K562 (cell line): Measurements from ENCODE around the gene GRK3. TPM values are rescaled to one million over a fixed set of nuclear protein-coding genes. Genes with fewer than 3 reads are reported as not detected.

Source experiments
- BACH1 ChIP-seq: fragments of 200-800 bp; sonication (Bioruptor generic); IDR thresholded peaks from 2 replicates; pipeline ENCODE4 v1.6.1; 2016; ENCODE audit warnings: missing genetic modification characterization, missing compliant biosample characterization
- BCOR ChIP-seq: fragments of 450-650 bp; IDR thresholded peaks from 2 replicates; pipeline ENCODE4 v1.6.1; 2016
- ESRRB ChIP-seq: fragments of 250-450 bp; sonication (Bioruptor Pico); IDR thresholded peaks from 2 replicates; pipeline ENCODE4 v1.5.0; 2020; ENCODE audit warnings: mild to moderate bottlenecking, moderate library complexity, borderline replicate concordance
- HNRNPL ChIP-seq: fragments of 200-400 bp; formaldehyde crosslinking; IDR thresholded peaks from 2 replicates; pipeline ENCODE4 v1.6.1; 2017; ENCODE audit warnings: low read depth, mild to moderate bottlenecking, low read length
- JUND ChIP-seq, 2 experiments: IDR thresholded peaks; 2 replicates in 1 of 2; 3 replicates in 1 of 2; pipeline ENCODE4 v1.6.1; 2011; ENCODE audit warnings: borderline replicate concordance in 2 of 2, low read depth in 2 of 2, low read length in 2 of 2, improper control_type of control experiment in 1 of 2, missing biosample characterization in 1 of 2, missing genetic modification characterization in 1 of 2, missing genetic modification reagents in 1 of 2
- MBD2 ChIP-seq: sonication (generic); IDR thresholded peaks from 2 replicates; pipeline ENCODE4 v1.6.1; 2016; ENCODE audit warnings: low read depth, borderline replicate concordance
- NFXL1 ChIP-seq: fragments of 450-650 bp; formaldehyde crosslinking; IDR thresholded peaks from 2 replicates; pipeline ENCODE4 v1.4.0; 2021; ENCODE audit warnings: mild to moderate bottlenecking
- NR4A1 ChIP-seq, 2 experiments: fragments of 250-450 bp in 1 of 2; fragments of 450-650 bp in 1 of 2; sonication (Bioruptor Pico) in 1 of 2; IDR thresholded peaks; 2 replicates each; pipeline versions ENCODE4 v1.4.0 to v1.6.1; 2016 to 2020; ENCODE audit warnings: mild to moderate bottlenecking in 2 of 2, missing compliant biosample characterization in 1 of 2, missing genetic modification characterization in 1 of 2, moderate library complexity in 1 of 2
- PPARD ChIP-seq: fragments of 250-450 bp; sonication (Bioruptor Pico); IDR thresholded peaks from 2 replicates; pipeline ENCODE4 v1.8.0; 2022; ENCODE audit warnings: inconsistent platforms, mild to moderate bottlenecking, moderate library complexity
- PTRF ChIP-seq: fragments of 450-650 bp; IDR thresholded peaks from 2 replicates; pipeline ENCODE4 v1.6.1; 2016; ENCODE audit warnings: mild to moderate bottlenecking, missing genetic modification characterization, missing compliant biosample characterization
- RBFOX2 ChIP-seq: fragments of 200-400 bp; formaldehyde crosslinking; IDR thresholded peaks from 2 replicates; pipeline ENCODE4 v1.6.1; 2017; ENCODE audit warnings: low read depth, mild to moderate bottlenecking, low read length, moderate library complexity
- SAFB2 ChIP-seq: fragments of 200-400 bp; formaldehyde crosslinking; IDR thresholded peaks from 2 replicates; pipeline ENCODE4 v1.6.1; 2018; ENCODE audit warnings: borderline replicate concordance, low read length, low read depth, moderate library complexity; ENCODE audit not compliant: severe bottlenecking
- ZNF133 ChIP-seq: fragments of 250-450 bp; sonication (Bioruptor Pico); IDR thresholded peaks from 2 replicates; pipeline ENCODE4 v1.4.0; 2020; ENCODE audit warnings: mild to moderate bottlenecking
- polyA plus RNA-seq, 8 experiments: library from polyadenylated mRNA; depleted of rRNA in 4 of 8; stranded (reverse) in 5 of 8; unstranded in 3 of 8; fragments of >200 nt; fragmentation: Nextera tagmentation in 2 of 8; fragmentation: Illumina TruSeq in 1 of 8; extraction: Ambion mirVana in 2 of 8; extraction: Trizol in 1 of 8; gene quantifications; 2 replicates each; pipeline versions ENCODE4 v1.2.1 to v1.2.3, GENCODE V29; 2011 to 2014; ENCODE audit warnings: inconsistent platforms in 1 of 8, missing spikeins in 1 of 8
- total RNA-seq, 7 experiments: library from RNA; depleted of rRNA in 6 of 7; stranded (reverse); fragments of >200 nt in 6 of 7; fragmentation: Illumina TruSeq in 2 of 7; extraction: Trizol in 2 of 7; gene quantifications; 2 replicates each; pipeline versions ENCODE4 v1.2.1 to v1.2.3, GENCODE V29; 2011 to 2021; ENCODE audit warnings: low replicate concordance in 1 of 7
- TF ChIP-seq, protein P1 (sequence below): IDR thresholded peaks from 3 replicates; pipeline ENCODE4 v1.6.1; 2011; ENCODE audit warnings: borderline replicate concordance, mild to moderate bottlenecking; ENCODE audit not compliant: insufficient read length, insufficient read depth
- TF ChIP-seq, protein P2 (sequence below): fragments of 450-650 bp; formaldehyde crosslinking; IDR thresholded peaks from 2 replicates; pipeline ENCODE4 v1.4.0; 2020; ENCODE audit warnings: mild to moderate bottlenecking, moderate library complexity
- TF ChIP-seq, protein P3 (sequence below): fragments of 150-350 bp; IDR thresholded peaks from 2 replicates; pipeline ENCODE4 v1.6.1; 2014; ENCODE audit warnings: low read depth, mild to moderate bottlenecking, low read length, borderline replicate concordance
- TF ChIP-seq, protein P4 (sequence below): fragments of 450-650 bp; formaldehyde crosslinking; IDR thresholded peaks from 2 replicates; pipeline ENCODE4 v1.4.0; 2020; ENCODE audit warnings: mild to moderate bottlenecking, moderate library complexity

The GRK3 gene
- total and polyA plus RNA-seq, 9 of the 15 experiments (the other 6 are each of a cell fraction or from before 2014, with no cell fraction given): 1.4 to 7.6 (median 3.6) TPM

DNA sequence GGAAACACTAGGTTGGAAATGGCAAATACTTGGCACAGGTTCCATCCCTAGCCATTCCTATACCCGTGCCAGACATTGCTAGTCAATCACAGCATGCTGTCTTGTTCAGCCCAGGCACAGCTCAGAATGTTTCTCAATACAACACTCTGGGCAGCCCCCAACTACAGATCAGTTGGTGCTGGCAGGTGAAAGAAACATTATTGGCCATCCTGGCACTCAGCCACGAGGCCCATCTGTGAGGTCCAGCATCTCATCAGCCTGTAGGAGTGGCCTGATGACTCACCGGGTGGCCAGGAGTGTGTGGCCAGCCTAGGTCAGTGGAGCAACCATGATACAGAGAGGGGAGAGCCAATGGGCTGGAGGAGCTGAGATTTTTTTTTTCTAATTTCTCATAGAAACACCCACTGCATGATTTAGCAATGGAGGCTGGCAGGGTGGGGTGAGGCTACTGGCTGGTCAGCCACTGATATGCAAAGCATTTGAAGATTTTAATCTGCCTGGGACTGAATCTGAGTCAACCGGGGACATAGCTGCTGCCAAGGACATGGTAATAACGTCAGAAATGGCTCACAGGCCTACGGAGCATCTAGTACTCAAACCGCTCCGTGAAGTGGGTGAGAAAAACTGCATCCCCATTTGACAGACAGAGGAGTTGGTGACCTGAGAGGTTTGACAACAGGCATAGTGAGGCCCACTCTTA lies 182.9 kb downstream of the GRK3 start (continued):
- TF ChIP-seq, protein P1, sequence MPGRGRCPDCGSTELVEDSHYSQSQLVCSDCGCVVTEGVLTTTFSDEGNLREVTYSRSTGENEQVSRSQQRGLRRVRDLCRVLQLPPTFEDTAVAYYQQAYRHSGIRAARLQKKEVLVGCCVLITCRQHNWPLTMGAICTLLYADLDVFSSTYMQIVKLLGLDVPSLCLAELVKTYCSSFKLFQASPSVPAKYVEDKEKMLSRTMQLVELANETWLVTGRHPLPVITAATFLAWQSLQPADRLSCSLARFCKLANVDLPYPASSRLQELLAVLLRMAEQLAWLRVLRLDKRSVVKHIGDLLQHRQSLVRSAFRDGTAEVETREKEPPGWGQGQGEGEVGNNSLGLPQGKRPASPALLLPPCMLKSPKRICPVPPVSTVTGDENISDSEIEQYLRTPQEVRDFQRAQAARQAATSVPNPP: no peak
- TF ChIP-seq HNRNPL: no peak
- TF ChIP-seq, protein P2, sequence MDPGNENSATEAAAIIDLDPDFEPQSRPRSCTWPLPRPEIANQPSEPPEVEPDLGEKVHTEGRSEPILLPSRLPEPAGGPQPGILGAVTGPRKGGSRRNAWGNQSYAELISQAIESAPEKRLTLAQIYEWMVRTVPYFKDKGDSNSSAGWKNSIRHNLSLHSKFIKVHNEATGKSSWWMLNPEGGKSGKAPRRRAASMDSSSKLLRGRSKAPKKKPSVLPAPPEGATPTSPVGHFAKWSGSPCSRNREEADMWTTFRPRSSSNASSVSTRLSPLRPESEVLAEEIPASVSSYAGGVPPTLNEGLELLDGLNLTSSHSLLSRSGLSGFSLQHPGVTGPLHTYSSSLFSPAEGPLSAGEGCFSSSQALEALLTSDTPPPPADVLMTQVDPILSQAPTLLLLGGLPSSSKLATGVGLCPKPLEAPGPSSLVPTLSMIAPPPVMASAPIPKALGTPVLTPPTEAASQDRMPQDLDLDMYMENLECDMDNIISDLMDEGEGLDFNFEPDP: no peak
- TF ChIP-seq, protein P3, sequence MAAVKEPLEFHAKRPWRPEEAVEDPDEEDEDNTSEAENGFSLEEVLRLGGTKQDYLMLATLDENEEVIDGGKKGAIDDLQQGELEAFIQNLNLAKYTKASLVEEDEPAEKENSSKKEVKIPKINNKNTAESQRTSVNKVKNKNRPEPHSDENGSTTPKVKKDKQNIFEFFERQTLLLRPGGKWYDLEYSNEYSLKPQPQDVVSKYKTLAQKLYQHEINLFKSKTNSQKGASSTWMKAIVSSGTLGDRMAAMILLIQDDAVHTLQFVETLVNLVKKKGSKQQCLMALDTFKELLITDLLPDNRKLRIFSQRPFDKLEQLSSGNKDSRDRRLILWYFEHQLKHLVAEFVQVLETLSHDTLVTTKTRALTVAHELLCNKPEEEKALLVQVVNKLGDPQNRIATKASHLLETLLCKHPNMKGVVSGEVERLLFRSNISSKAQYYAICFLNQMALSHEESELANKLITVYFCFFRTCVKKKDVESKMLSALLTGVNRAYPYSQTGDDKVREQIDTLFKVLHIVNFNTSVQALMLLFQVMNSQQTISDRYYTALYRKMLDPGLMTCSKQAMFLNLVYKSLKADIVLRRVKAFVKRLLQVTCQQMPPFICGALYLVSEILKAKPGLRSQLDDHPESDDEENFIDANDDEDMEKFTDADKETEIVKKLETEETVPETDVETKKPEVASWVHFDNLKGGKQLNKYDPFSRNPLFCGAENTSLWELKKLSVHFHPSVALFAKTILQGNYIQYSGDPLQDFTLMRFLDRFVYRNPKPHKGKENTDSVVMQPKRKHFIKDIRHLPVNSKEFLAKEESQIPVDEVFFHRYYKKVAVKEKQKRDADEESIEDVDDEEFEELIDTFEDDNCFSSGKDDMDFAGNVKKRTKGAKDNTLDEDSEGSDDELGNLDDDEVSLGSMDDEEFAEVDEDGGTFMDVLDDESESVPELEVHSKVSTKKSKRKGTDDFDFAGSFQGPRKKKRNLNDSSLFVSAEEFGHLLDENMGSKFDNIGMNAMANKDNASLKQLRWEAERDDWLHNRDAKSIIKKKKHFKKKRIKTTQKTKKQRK: no peak
- peak; percentile 96 for TF ChIP-seq JUND (IDR thresholded peaks at IDR 0.05; ENCODE audit: borderline replicate concordance, low read depth, low read length)
- peak; percentile 94; the same call in 2 of the 3 replicates for TF ChIP-seq JUND (tag; IDR thresholded peaks at IDR 0.05; ENCODE audit: borderline replicate concordance, low read depth, low read length)
- no peak for TF ChIP-seq BACH1
- TF ChIP-seq BCOR: no peak
- no peak for TF ChIP-seq ESRRB (CRISPR knock-in tag)
- no peak for TF ChIP-seq NFXL1 (CRISPR knock-in tag)
- no peak for TF ChIP-seq ZNF133 (CRISPR knock-in tag)
- TF ChIP-seq, protein P4, sequence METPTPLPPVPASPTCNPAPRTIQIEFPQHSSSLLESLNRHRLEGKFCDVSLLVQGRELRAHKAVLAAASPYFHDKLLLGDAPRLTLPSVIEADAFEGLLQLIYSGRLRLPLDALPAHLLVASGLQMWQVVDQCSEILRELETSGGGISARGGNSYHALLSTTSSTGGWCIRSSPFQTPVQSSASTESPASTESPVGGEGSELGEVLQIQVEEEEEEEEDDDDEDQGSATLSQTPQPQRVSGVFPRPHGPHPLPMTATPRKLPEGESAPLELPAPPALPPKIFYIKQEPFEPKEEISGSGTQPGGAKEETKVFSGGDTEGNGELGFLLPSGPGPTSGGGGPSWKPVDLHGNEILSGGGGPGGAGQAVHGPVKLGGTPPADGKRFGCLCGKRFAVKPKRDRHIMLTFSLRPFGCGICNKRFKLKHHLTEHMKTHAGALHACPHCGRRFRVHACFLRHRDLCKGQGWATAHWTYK: no peak
- TF ChIP-seq PPARD (CRISPR knock-in tag): no peak
- no peak for TF ChIP-seq RBFOX2
- TF ChIP-seq NR4A1 (CRISPR knock-in tag; IDR thresholded peaks at IDR 0.05): no peak
- TF ChIP-seq NR4A1 (tag; IDR thresholded peaks at IDR 0.05): no peak
- TF ChIP-seq SAFB2: no peak
- no peak for TF ChIP-seq PTRF (tag)
- TF ChIP-seq MBD2: 0 out of 2 replicates have a peak, but pooled peaks have one; percentile 15
